H9 (cell line): ENCODE results near the gene GPR32. TPM values are rescaled to one million over a fixed set of nuclear protein-coding genes. Genes with fewer than 3 reads are reported as not detected.

Experiments used
- DNase-seq: peaks from one replicate; pipeline ENCODE4 v3.0.0-alpha.2; 2017
- H2AFZ ChIP-seq: one replicate; pipeline ENCODE4 v1.6.1; 2013; ENCODE audit warnings: mild to moderate bottlenecking, low read length, control low read depth, moderate library complexity
- H2AK5ac ChIP-seq: 2 replicates; pipeline ENCODE4 v1.6.1; 2013; ENCODE audit warnings: low read length, control low read depth, mixed read lengths; ENCODE audit not compliant: insufficient read length
- H2BK120ac ChIP-seq: one replicate; pipeline ENCODE4 v1.6.1; 2013; ENCODE audit warnings: low read depth, mild to moderate bottlenecking, low read length, control low read depth, inconsistent platforms; ENCODE audit not compliant: poor library complexity, severe bottlenecking
- H2BK12ac ChIP-seq: 2 replicates; pipeline ENCODE4 v1.6.1; 2013; ENCODE audit warnings: low read length, control low read depth, mixed read lengths, low read depth; ENCODE audit not compliant: insufficient read length
- H2BK15ac ChIP-seq: 2 replicates; pipeline ENCODE4 v1.6.1; 2013; ENCODE audit warnings: low read depth, low read length, control low read depth
- H2BK20ac ChIP-seq: one replicate; pipeline ENCODE4 v1.6.1; 2013; ENCODE audit warnings: low read depth, mild to moderate bottlenecking, low read length, control low read depth, inconsistent platforms; ENCODE audit not compliant: poor library complexity, severe bottlenecking
- H2BK5ac ChIP-seq: 2 replicates; pipeline ENCODE4 v1.6.1; 2013; ENCODE audit warnings: low read length, control low read depth, mixed read lengths; ENCODE audit not compliant: insufficient read length
- H3K14ac ChIP-seq: 2 replicates; pipeline ENCODE4 v1.6.1; 2013; ENCODE audit warnings: low read length, control low read depth; ENCODE audit not compliant: insufficient read depth
- H3K18ac ChIP-seq: 2 replicates; pipeline ENCODE4 v1.6.1; 2013; ENCODE audit warnings: low read depth, mild to moderate bottlenecking, mixed read lengths, low read length, control low read depth; ENCODE audit not compliant: insufficient read length
- H3K23ac ChIP-seq: 2 replicates; pipeline ENCODE4 v1.6.1; 2013; ENCODE audit warnings: low read length, control low read depth, mixed read lengths, low read depth; ENCODE audit not compliant: insufficient read length
- H3K23me2 ChIP-seq: 2 replicates; pipeline ENCODE4 v1.6.1; 2013; ENCODE audit warnings: low read depth, mild to moderate bottlenecking, mixed read lengths, low read length, control low read depth; ENCODE audit not compliant: insufficient read length, poor library complexity, severe bottlenecking
- H3K27ac ChIP-seq: 2 replicates; pipeline ENCODE4 v1.5.1; 2013; ENCODE audit warnings: low read length, control low read depth, mixed read lengths, low read depth; ENCODE audit not compliant: insufficient read length
- H3K27me3 ChIP-seq: 2 replicates; pipeline ENCODE4 v1.6.1; 2013; ENCODE audit warnings: low read length, control low read depth, inconsistent platforms; ENCODE audit not compliant: insufficient read depth
- H3K4ac ChIP-seq: 2 replicates; pipeline ENCODE4 v1.6.1; 2013; ENCODE audit warnings: low read depth, mild to moderate bottlenecking, control low read depth, inconsistent platforms, low read length, moderate library complexity
- H3K4me1 ChIP-seq: 2 replicates; pipeline ENCODE4 v1.6.1; 2013; ENCODE audit warnings: low read length, control low read depth, inconsistent platforms; ENCODE audit not compliant: insufficient read depth
- H3K4me2 ChIP-seq: 2 replicates; pipeline ENCODE4 v1.6.1; 2013; ENCODE audit warnings: low read length, control low read depth, mixed read lengths; ENCODE audit not compliant: insufficient read length, insufficient read depth
- H3K56ac ChIP-seq: 2 replicates; pipeline ENCODE4 v1.6.1; 2013; ENCODE audit warnings: low read depth, mild to moderate bottlenecking, mixed read lengths, low read length, control low read depth; ENCODE audit not compliant: insufficient read length
- H3K79me1 ChIP-seq: 2 replicates; pipeline ENCODE4 v1.6.1; 2013; ENCODE audit warnings: low read depth, mild to moderate bottlenecking, moderate library complexity, low read length, control low read depth, inconsistent platforms; ENCODE audit not compliant: insufficient read depth, poor library complexity, severe bottlenecking
- H3K79me2 ChIP-seq: 2 replicates; pipeline ENCODE4 v1.6.1; 2013; ENCODE audit warnings: low read length, control low read depth, inconsistent platforms; ENCODE audit not compliant: insufficient read depth
- H3K9ac ChIP-seq: 2 replicates; pipeline ENCODE4 v1.6.1; 2013; ENCODE audit warnings: low read length, control low read depth, mixed read lengths; ENCODE audit not compliant: insufficient read length; ENCODE audit errors: extremely low read depth
- H3K9me3 ChIP-seq: one replicate; pipeline ENCODE4 v1.6.1; 2013; ENCODE audit warnings: low read depth, low read length, inconsistent platforms; ENCODE audit not compliant: control insufficient read depth
- H3T11ph ChIP-seq: one replicate; pipeline ENCODE4 v1.6.1; 2013; ENCODE audit warnings: mild to moderate bottlenecking, low read length, control low read depth, inconsistent platforms
- H4K20me1 ChIP-seq: one replicate; pipeline ENCODE4 v1.6.1; 2013; ENCODE audit not compliant: control insufficient read depth, insufficient read length, insufficient read depth
- H4K5ac ChIP-seq: 2 replicates; pipeline ENCODE4 v1.6.1; 2013; ENCODE audit warnings: low read depth, mild to moderate bottlenecking, mixed read lengths, low read length, control low read depth; ENCODE audit not compliant: insufficient read length
- H4K8ac ChIP-seq: replicated peaks from 2 replicates; pipeline ENCODE4 v1.6.1; 2013; ENCODE audit warnings: low read length, control low read depth, mixed read lengths, low read depth; ENCODE audit not compliant: insufficient read length
- H4K91ac ChIP-seq: 2 replicates; pipeline ENCODE4 v1.6.1; 2013; ENCODE audit warnings: low read depth, mild to moderate bottlenecking, moderate library complexity, mixed read lengths, low read length, control low read depth; ENCODE audit not compliant: insufficient read length
- H3K27ac Mint-ChIP-seq, 3 experiments: 2 replicates in 2 of 3; 3 replicates in 1 of 3; pipeline ENCODE4 v1.8.0; 2020 to 2021; ENCODE audit warnings: mixed read lengths in 3 of 3, mild to moderate bottlenecking in 1 of 3, moderate library complexity in 1 of 3
- H3K27me3 Mint-ChIP-seq: 2 replicates; pipeline ENCODE4 v1.8.0; 2021; ENCODE audit warnings: low read depth, mild to moderate bottlenecking, moderate library complexity, mixed read lengths
- H3K36me3 Mint-ChIP-seq, 3 experiments: 2 replicates in 2 of 3; 3 replicates in 1 of 3; pipeline ENCODE4 v1.8.0; 2020 to 2021; ENCODE audit warnings: low read depth in 3 of 3, mixed read lengths in 3 of 3; ENCODE audit not compliant: insufficient read depth in 1 of 3
- H3K4me1 Mint-ChIP-seq, 2 experiments: 2 replicates each; pipeline ENCODE4 v1.8.0; 2020; ENCODE audit warnings: mixed read lengths in 2 of 2
- H3K4me3 Mint-ChIP-seq, 2 experiments: 2 replicates in 1 of 2; 3 replicates in 1 of 2; pipeline ENCODE4 v1.8.0; 2020 to 2021; ENCODE audit warnings: mild to moderate bottlenecking in 2 of 2, mixed read lengths in 2 of 2, moderate library complexity in 1 of 2
- H3K9me3 Mint-ChIP-seq, 2 experiments: 2 replicates in 1 of 2; 3 replicates in 1 of 2; pipeline ENCODE4 v1.8.0; 2020; ENCODE audit warnings: mild to moderate bottlenecking in 2 of 2, mixed read lengths in 2 of 2, moderate library complexity in 1 of 2
- WGBS: extraction: QIAGEN DNeasy Blood & Tissue Kit; methylation state at CpG from one replicate; pipeline ENCODE4 v1.1.7; 2013; ENCODE audit warnings: missing lambda C conversion rate, low lambda C conversion rate, mixed read lengths; ENCODE audit not compliant: insufficient read length; ENCODE audit errors: extremely low coverage; 5-methylcytosine and 5-hydroxymethylcytosine counted together
- total RNA-seq: library from RNA; stranded (reverse); gene quantifications from 2 replicates; pipeline ENCODE4 v1.2.1, GENCODE V29; 2021
- TF ChIP-seq, protein P1 (sequence below): fragments of 200-600 bp; sonication (generic); conservative IDR thresholded peaks from 3 replicates; pipeline ENCODE4 v1.8.0; 2021; ENCODE audit warnings: antibody characterized with exemption, mild to moderate bottlenecking

The GPR32 gene
- total RNA-seq, 1 experiment from 2014 or later: not detected

DNA sequence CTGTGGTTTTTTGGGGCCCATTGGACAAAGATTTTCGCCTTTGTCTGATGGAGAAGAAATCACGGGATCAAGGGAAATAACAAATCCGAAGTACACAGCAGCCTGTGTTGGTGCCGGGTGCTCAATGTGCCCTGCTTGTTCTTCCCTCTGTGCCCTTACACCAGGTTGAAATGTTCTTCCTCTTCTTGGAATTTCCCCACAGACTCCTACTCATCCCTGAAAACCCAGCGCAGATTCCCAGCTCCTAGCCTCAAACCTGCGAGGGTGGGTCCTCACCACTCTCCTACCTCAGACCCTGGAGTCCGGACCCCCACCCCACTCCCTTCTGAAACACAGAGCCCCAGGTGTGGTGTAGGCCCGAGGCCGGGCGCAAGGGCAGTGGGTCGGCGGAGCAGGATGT, 15.1 kb downstream of the GPR32 start:
- Histone ChIP-seq H3K9me3 (no peaks in the 10 kb centered on the region), H3K23me2 (no peaks in the 10 kb centered on the region), H3K18ac (no peak overlapping the region), H2AK5ac (no peak overlapping the region), H2AFZ (no peak overlapping the region), H2BK5ac (no peak overlapping the region), H4K8ac (no peak overlapping the region), H3T11ph (no peak overlapping the region), H3K4ac (no peak overlapping the region), H3K14ac (no peak overlapping the region), H3K79me1 (no peaks in the 10 kb centered on the region), H3K23ac (no peak overlapping the region), H4K20me1 (no peaks in the 10 kb centered on the region), H4K91ac (no peak overlapping the region), H3K27ac (no peak overlapping the region), H3K4me1 (no peaks in the 10 kb centered on the region), H2BK120ac (no peak overlapping the region), H2BK15ac (no peak overlapping the region), H3K79me2 (no peaks in the 10 kb centered on the region), H2BK20ac (no peak overlapping the region), H2BK12ac (no peak overlapping the region), H3K9ac (no peak overlapping the region), H3K4me2 (no peak overlapping the region), H3K27me3 (no peaks in the 10 kb centered on the region; the same call in 1 of the 2 replicates), H4K5ac (no peak overlapping the region), H3K56ac (no peak overlapping the region)
- no peaks in the 10 kb centered on the region for H3K36me3 Mint-ChIP-seq
- no peak overlapping the region for H3K4me3 Mint-ChIP-seq
- WGBS: no CpG with 5 or more reads among the region's 12 CpGs
- no peak overlapping the region for H3K27ac Mint-ChIP-seq
- DNase-seq: no peak
- TF ChIP-seq, protein P1, sequence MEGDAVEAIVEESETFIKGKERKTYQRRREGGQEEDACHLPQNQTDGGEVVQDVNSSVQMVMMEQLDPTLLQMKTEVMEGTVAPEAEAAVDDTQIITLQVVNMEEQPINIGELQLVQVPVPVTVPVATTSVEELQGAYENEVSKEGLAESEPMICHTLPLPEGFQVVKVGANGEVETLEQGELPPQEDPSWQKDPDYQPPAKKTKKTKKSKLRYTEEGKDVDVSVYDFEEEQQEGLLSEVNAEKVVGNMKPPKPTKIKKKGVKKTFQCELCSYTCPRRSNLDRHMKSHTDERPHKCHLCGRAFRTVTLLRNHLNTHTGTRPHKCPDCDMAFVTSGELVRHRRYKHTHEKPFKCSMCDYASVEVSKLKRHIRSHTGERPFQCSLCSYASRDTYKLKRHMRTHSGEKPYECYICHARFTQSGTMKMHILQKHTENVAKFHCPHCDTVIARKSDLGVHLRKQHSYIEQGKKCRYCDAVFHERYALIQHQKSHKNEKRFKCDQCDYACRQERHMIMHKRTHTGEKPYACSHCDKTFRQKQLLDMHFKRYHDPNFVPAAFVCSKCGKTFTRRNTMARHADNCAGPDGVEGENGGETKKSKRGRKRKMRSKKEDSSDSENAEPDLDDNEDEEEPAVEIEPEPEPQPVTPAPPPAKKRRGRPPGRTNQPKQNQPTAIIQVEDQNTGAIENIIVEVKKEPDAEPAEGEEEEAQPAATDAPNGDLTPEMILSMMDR: no peak
- peaks cover 72% of the 10 kb centered on the region for H3K27me3 Mint-ChIP-seq
- peaks cover 0 to 10% of the 10 kb centered on the region in 2 experiments; a peak in 2 of 4 replicates for H3K4me1 Mint-ChIP-seq
- no peaks in the 10 kb centered on the region; a peak in 2 of 5 replicates for H3K9me3 Mint-ChIP-seq
